Measurements from ENCODE around the gene TRDMT1.

TRDMT1 gene

DNA sequence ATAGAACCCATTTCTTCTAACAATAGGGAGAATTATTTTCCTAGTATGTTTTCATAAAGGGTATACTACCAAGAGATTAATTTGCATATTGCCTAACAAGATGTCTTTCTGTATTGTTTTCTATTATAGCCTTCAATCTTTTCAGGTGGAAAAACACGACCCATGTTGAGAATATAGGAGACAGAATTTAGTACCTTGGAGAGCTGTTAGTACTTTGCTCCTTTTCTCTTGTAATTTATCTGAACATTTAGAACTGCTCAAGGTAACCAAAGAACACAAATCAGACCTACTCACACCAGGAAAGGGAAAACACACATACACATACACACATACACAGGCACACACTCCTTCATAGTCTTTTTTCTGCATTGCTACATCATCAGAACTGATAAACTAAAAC, 7.8 kb upstream of the TRDMT1 start:
- no peak for DNase-seq

DNA sequence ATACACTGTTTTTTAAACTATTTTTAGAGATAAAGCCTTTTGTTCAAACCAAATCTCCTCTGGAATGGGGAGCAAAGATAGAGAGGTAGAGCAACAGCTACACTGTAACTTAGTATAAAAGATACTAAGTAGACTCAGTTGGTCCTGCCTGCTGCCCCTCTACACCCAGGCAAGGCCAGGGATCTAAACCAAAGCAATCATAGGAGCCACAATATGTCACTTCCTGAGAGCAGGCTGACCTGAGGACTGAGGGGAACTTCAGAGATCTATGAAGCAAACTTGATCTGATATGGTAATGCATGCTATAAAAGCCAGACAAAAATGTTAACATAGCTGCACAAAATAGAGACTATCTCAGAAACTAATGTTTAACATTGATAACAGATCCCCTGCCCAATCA, 7.0 kb upstream of the TRDMT1 start:
- no peak for DNase-seq

DNA sequence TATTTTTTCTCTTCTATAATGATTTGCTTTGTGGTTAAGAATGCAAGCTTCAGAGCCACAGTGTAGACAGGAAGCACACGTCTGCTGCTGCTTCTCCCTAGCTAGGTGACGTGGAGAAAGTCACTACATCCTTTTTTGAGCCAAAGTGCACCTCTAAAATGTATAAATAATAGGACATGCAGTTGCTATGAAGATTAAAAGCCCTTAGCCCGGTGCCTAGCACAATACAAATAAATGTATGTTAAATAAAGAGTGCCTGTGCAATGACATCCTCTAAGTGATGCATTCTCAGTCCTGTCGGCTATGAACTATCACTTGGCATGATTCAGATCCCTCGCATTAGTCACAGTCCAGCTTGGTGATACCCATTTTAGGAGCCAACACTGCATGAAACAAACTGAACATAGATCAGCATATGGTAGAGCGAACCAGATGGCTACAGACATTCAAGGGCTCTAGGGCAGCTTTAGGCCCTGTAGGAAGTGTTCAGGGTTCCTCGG, 4.8 kb upstream of the TRDMT1 start:
- DNase-seq = no peak

DNA sequence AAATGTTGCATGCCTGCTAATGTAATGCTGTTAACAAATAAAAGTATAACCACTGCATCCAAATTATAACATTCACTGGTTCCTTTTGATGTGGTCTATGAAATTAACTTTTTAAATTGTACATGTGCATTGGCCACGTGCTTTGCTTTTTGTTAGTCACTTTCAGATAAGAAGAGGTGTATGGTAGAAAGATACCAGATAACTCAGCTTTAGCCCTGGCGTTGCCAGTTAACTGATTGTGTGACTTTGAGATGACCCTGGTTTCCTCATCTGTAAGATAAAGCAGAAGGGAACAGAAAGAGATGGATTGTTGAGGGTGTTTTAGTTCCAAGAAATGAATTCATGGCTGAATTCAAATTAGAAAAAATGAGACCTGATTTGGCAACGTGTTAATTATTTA, 1.9 kb upstream of the TRDMT1 start:
- DNase-seq = no peak

DNA sequence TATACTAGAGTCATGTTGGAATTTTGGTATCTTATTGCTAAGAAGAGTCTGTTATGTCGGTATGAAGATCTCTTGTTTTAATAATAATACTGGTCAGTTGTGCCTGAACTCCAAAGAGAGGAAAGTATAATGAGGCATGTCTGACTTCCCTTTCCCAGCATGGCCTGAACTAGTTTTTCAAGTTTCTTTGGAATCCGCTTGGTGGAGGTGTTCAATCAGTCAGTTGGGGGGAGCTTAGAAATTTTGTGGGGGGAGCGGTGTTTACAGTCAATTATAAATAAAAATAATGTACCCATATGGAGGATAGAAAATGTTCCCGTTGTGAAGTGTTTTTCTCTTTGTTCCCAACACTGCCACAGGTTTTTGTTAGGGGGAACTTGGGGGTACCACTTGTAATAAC, 1.5 kb upstream of the TRDMT1 start:
- no peak for DNase-seq

DNA sequence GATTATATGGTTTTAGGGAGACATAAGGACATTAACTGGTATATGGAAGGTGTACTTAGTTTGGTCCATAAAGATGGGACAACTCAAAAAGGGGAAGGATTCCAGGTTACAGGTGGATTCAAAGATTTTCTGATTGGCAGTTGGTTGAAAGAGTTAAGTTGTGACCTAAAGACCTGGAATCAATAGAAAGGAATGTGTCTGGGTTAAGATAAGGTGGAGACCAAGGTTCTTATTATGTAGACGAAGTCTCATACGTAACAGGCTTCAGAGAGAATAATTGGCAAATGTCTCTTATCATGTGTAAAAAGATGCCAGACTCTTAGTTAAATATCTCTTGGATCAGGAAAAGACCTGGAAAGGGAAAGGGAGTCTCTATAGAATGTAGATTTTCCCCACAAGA, 1.0 kb upstream of the TRDMT1 start:
- no peak for DNase-seq

DNA sequence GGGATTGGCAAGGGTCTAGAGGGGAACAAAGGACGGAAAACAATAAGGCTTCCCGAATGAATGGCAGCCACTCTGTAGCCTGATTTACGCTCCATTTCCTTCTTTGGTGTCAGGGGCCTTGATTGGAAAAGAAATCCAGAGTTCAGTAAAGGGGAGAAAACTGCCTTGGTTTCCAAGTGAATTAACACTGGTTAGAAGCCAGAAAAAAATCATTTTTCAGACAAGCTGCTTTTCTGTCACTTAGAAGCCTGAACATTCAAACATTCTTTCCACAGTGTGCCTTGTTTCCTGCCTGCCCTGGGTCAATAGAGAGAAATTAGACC, 283 bp upstream of the TRDMT1 start:
- no peak for DNase-seq

DNA sequence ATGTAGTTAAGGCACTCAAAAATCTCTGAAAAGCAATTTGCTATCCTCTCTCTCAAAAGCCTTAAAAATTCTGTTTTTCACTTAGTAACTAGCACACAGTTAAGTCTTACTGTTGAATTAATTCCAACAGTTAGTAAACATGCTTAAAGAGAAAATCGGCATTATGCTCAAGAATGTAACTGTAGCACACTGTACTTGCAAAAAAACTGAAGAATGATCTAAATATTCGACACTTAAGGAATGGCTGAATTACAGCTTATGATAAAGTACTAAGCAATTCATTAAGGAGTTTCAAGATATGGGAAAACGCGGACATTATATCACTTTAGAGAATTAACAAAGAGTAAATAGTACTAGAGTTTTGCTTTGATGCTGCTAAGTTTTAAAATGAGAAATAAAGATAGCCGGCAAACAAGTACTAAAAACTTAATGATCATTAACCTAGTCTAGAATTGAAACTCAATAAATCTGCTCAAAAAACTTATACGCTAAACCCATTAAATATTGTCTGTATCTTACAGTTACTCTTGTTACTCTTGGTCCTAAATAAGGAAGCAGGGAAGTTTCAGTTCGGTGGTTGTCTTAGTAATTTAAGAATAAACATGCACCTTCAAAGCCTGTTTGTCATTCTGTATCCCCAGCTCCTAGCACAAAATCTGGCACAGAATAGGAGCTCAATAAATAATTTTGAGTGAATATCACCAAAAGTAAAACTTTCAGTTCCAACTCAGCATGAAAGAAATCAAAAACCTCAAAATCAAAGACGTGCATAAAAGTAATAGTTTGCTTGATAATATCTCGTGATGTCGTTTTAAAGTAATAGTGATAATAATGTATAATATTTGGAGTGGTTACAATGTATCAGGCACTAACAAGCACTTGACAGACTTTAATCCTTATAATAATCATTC, 1.2 kb downstream of the TRDMT1 start:
- DNase-seq = no peak

DNA sequence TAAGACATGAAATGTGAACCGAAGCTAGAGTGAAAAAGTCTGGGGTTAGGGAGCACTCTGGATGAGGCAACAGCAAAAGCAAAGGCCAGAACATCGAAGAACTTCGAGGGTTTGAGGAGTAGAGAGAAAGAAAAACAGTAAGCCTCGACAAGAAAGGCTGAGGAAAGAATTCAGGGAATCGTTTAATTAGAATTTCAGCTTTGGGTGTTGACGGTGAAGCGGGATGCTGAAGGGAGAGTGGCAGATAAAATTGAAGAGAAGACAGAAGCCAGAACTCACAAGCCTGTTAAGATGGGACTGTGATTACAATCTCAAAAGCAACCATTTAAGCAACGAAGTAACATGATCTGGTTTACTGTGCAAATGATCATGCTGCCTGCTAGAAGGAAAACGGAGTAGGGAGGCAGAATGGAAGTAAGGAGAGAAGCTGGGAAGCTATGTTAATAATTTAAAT, 2.1 kb downstream of the TRDMT1 start:
- no peak for DNase-seq

DNA sequence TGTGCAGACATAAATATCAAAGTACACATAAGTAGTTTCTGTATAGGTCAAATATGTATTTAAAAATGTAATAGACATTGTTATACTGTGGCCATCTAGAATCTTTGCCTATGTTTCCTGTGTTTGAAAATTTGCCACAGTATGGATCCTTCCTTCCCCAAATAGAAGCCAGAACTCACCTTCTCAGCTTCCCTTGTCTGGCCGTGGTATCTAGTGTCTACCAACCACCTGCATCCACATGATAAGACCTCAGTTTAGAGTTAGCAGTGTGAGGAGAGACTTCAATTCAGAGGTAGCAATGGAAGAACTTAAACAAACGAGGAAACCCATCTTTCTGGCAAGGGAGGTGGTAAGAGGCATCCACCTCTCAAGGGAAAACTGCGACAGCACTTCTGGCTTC, 4.9 kb downstream of the TRDMT1 start:
- DNase-seq = no peak

DNA sequence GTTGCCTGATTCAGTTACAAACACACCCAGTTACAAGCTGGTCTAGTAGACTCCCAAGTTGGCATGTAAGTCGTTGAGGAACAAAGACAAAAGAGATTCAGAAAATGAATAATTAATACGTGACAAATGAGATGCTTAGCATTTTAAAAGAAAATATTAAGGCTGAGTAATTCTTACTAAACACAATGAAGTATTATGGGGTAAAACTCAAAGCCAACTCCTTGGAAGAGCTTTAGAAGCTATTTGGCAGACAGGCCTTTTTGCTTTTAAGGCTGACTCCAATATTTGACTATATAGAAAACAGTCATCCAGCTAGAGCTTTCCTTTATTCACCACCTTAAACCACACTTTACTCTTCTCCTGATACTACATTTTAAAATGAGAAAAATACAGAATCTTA, 5.4 kb downstream of the TRDMT1 start:
- DNase-seq = no peak

DNA sequence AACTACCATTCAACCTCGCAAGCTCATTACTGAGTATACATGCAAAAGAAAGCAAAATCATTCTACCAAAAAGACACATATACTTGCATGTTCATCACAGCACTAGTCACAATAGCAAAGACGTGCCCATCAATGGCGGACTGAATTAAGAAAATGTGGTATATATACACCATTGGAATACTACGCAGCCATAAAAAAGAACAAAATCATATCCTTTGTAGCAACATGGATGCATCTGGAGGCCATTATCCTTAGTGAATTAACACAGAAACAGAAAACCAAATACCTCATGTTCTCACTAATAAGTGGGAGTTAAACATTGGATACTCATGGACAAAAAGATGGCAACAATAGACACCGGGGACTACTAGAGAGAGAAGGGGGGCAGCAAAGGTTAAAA, 6.4 kb downstream of the TRDMT1 start:
- DNase-seq = no peak

DNA sequence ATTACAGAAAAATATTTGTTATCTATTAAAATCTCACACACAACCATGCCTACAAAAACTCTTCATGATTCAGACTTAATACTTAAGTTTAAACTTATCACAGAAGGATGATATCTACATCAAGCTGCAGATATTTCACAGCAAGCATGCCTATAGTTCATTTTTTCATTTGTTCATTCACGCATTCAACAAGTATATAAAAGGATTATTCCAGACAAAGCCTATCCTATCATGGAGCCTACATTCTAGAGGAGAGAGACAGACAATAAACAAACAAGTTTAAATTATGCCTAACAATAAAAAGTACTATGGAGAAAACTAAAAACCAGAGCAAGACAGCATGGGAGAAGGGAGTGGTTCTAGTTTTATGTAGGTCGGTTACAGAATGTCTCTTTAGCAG, 10.9 kb downstream of the TRDMT1 start:
- no peak for DNase-seq

DNA sequence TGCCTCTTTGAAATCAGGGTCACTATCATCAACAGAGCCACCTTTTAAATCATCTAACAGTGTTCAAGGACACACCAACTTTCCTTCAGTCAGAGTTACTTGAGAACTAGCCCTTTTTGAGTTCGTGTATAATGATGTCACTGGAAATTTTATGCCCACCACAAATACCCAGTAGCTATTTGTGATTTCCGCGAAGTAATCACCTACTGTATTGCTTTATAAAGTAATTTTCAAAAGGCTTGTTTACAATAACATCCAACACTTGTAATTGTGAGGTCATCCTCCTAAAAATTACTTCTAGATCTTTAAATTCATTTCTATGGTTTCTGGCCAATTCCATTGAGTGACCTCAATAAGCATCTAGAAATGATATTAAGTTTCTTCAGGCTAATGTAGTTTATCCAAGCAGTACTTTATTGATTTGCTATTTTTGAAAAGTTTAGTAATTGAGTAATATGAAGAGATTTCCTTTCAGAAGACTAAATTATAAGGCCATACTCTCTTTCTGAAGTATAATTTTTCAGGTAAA, 12.8 kb downstream of the TRDMT1 start:
- DNase-seq = no peak

DNA sequence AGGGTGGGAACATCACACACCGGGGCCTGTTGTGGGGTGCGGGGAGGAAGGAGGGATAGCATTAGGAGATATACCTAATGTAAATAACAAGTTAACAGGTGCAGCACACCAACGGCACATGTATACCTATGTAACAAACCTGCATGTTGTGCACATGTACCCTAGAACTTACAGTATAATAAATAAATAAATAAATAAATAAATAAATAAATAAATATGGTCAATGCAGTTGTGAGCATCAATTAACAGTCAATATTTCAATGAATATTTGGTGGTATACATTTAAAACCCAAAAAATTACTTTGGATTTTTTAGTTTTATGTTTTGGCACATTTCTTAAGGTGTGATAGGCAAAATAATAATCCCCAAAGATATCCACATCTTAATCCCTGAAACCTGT, 15.6 kb downstream of the TRDMT1 start:
- DNase-seq = no peak

DNA sequence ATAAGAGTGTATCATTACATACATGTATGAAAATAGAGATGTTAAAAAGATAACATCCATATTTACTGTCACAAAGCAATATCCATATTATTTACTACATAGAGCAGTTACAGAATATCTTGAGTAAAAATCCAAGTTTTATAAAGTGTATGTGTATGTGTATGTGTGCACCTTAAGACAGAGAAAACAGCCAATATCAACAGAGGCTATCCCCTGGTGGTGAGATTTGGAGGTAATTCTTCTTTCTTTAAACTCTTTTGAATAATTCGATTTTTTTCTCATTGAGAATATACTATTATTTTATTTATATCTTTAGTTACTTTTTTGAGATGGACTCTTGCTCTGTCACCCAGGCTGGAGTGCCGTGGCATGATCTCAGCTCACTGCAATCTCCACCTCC, 18.4 kb downstream of the TRDMT1 start:
- no peak for DNase-seq

DNA sequence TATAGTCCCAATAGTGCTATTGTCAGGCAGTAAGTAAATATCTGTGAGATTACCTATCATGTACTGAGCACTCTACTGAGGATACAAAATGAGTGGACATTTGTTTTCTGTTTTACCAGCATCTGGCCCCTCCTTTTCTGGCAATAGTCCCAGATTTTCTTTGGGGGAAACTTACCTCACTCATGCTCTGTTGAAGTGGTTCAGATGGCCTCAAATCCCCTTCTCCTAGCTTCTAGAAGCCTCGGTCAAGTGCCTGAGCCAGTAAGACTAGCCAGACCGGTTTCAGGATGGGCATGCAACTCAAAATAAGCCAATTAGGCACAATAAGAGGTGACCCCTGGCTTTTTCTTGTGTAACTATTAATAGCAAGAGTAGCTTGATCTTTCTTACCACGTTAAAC, 19.7 kb downstream of the TRDMT1 start:
- no peak for DNase-seq

DNA sequence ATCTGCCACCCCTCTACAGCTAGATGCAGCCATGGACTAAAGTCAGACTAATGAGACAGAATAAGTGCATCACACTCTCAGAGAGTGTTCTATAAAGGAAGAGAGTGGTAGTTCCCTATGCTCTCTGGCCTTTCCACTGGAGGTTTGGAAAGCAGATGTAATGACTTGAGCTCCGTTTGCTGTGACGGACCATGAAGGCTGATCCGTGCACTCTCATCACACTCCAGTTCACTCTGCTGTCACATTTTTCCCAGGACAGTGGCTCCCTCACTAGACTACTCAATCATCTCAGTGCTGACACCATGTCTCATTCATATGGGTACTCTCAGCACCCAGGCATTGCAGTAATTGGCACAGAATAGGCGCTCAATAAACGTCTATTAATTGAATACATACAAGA, 20.4 kb downstream of the TRDMT1 start:
- no peak for DNase-seq

DNA sequence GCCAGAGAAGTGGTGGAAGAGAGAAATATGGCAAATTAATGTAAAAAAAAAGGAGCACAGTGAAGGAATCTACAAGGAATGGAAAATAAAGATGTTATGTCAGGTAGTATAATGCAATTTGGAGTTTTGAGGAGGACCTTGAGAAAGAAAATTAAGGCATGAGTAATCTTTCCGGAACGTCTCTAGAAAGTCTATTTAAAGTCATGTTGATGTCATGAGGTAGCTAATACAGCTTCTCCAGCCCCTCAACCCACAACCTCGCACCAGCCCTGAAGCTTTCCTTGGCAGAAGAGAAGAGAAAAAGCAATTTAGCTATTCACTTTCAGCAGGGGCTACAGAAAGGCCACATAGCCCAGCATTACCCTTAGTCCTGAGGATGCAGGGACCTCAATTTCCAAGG, 22.5 kb downstream of the TRDMT1 start:
- no peak for DNase-seq

DNA sequence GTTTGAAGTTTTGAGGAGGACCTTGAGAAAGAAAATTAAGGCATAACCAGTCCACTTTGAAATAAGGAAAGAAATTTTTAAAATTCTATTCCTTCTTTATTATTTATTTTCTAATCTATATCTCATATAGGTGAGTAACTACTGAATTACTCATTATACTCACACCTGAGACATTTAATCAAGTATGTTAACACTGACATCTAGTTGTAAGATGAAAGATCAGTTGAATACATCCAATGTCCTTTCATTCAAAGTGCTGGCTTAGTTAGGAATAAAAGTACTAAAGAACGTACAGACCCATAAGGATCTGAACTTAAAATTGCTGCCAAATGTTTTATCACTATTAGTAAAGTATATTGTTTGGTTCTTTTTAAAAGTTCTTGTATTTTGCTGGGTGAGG, 23.5 kb downstream of the TRDMT1 start:
- DNase-seq = no peak

DNA sequence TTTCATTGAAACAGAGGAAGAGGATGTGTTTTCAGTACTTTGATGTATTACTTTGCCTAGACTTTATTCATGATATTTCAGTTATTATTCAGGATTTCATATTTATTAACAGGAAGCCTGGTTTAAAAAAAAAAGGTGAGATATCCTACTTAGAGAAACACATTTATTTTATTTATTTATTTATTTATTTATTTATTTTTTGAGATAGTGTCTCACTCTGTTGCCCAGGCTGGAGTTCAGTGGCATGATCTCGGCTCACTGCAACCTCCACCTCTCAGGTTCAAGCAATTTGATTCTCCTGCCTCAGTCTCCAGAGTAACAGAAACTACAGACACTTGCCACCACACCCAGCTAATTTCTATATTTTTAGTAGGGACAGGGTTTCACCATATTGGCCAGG, 24.5 kb downstream of the TRDMT1 start:
- DNase-seq = no peak

DNA sequence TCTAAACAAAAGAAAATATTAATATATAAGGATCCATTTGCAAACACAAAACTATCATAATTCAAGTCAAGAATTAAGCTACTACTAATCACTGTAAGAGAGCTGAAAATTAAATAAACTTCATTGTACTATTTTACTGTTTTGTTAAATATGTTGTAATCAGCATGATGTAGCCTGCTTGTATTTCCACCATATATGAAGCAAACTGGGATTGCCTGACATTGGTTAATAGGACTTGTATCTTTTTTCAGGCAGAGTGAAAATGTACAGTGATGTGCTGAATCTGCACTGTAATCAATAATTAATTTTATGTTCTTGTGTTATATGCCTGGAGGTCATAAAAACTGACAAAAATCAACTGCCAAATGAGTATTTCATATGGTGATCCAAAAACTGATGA, 25.4 kb downstream of the TRDMT1 start:
- DNase-seq = no peak

DNA sequence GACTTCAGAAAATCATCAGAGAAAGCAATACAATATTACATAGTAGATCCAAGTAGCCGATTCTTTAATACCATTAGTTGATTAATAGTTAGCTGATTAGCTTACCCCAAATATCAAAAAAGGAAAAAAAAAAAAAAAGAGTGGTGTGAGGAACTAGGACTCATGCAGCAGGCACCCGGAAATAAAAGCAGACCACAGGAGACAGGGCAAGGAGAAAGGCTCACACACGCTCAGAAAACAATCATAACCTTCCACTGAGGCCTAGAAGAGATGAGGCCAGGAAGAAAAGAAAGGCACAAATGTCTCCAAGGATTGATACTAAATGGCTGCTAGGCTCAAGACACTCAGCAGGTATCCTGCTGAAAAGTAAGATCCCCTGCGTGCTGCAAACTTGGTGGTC, 25.9 kb downstream of the TRDMT1 start:
- no peak for DNase-seq

DNA sequence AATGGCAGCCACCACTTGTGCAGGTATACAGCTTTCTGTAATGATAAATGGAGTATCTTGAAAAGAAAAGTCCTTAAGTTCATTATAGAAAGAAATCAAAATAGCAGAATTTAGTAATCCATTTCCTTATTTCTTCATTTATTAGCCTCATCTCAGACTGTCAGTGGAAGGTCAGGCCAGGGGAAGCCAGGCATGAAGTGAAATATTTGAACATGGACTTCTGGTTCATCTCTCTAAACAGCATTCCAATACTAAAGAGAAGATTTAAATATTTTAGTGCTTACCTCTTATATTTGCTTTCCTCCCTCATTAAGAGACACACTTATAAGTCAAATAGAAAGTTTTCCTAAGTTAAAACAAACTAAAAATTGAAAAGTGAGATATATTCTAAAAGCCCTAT, 26.8 kb downstream of the TRDMT1 start:
- DNase-seq = no peak

DNA sequence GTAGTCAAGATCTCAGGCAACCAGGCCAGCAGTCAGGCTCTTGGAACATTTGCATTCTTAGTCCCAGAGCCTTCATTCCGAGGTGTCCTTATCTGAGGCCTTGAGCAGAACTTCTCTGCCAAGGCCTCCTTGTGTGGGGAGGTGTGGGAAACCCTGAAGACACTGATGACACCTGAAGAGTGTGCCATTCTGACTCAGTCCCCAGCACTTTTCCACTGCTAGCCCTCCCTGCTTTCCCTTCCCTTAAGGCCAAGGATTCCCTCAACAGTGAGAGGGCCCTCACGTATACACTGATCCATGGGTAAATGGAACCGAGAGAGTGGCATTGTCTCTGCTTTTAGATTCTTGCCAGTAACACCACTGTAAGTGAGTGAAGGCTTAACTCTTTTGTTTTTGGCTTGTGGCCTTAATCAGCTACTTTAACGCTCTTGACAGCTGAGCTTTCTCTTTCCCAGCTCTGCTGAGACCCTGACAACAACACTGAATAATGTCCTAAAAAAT, 30.3 kb downstream of the TRDMT1 start:
- DNase-seq = no peak

Measured in NCI-H2227 treated with DMSO at 0.1 percent for 48 hours (cell line).